Measurements from ENCODE around the gene ASTN2. TPM values are rescaled to one million over a fixed set of nuclear protein-coding genes. Genes with fewer than 3 reads are reported as not detected.

Gene ASTN2
- total and polyA plus RNA-seq, 4 donors: 0.57 to 2.9 (median 1.4) TPM

DNA sequence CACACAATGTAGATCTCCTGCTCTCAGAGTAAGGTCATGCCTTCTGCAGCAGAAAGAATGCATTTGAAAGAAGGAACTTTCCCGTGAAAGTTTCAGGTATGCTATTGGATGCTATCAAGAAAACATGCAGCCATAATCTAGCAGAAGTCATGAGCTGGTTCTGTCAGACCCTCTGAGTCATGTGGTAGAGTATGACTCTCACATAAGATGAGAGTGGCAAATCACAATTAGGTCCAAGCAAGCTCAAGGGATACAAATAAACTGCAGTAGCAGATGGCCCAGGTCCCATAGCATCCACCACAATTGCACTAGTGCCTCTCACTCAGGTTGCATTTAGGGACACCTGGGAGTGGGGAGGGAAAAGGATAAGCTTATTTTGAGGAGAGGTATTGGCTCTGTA lies 292.8 kb downstream of the ASTN2 start:
- no peak overlapping the region for H3K9ac ChIP-seq (ENCODE audit: low read depth in 1 of 2, low read length in 2 of 2)
- H3K4me3 ChIP-seq (ENCODE audit: low read depth in 1 of 3, low read length in 3 of 3): no peak overlapping the region
- TF ChIP-seq, protein P1, sequence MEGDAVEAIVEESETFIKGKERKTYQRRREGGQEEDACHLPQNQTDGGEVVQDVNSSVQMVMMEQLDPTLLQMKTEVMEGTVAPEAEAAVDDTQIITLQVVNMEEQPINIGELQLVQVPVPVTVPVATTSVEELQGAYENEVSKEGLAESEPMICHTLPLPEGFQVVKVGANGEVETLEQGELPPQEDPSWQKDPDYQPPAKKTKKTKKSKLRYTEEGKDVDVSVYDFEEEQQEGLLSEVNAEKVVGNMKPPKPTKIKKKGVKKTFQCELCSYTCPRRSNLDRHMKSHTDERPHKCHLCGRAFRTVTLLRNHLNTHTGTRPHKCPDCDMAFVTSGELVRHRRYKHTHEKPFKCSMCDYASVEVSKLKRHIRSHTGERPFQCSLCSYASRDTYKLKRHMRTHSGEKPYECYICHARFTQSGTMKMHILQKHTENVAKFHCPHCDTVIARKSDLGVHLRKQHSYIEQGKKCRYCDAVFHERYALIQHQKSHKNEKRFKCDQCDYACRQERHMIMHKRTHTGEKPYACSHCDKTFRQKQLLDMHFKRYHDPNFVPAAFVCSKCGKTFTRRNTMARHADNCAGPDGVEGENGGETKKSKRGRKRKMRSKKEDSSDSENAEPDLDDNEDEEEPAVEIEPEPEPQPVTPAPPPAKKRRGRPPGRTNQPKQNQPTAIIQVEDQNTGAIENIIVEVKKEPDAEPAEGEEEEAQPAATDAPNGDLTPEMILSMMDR (IDR thresholded peaks at IDR 0.05; ENCODE audit: low read depth, low read length, missing input control): no peak
- TF ChIP-seq HNF4A (conservative IDR thresholded peaks at IDR 0.05): no peak
- no peak for TF ChIP-seq FOXA2 (IDR thresholded peaks at IDR 0.05)
- TF ChIP-seq, protein P2, sequence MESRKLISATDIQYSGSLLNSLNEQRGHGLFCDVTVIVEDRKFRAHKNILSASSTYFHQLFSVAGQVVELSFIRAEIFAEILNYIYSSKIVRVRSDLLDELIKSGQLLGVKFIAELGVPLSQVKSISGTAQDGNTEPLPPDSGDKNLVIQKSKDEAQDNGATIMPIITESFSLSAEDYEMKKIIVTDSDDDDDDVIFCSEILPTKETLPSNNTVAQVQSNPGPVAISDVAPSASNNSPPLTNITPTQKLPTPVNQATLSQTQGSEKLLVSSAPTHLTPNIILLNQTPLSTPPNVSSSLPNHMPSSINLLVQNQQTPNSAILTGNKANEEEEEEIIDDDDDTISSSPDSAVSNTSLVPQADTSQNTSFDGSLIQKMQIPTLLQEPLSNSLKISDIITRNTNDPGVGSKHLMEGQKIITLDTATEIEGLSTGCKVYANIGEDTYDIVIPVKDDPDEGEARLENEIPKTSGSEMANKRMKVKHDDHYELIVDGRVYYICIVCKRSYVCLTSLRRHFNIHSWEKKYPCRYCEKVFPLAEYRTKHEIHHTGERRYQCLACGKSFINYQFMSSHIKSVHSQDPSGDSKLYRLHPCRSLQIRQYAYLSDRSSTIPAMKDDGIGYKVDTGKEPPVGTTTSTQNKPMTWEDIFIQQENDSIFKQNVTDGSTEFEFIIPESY (IDR thresholded peaks at IDR 0.05): no peak
- no peak for TF ChIP-seq FOXA1 (IDR thresholded peaks at IDR 0.05)
- TF ChIP-seq YY1 (IDR thresholded peaks at IDR 0.05): no peak
- TF ChIP-seq EGR1 (IDR thresholded peaks at IDR 0.05; ENCODE audit: low read depth in 2 of 2): no peak
- no peak for TF ChIP-seq RAD21 (IDR thresholded peaks at IDR 0.05)
- TF ChIP-seq, protein P3, sequence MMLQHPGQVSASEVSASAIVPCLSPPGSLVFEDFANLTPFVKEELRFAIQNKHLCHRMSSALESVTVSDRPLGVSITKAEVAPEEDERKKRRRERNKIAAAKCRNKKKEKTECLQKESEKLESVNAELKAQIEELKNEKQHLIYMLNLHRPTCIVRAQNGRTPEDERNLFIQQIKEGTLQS (IDR thresholded peaks at IDR 0.05): no peak
- no peak for TF ChIP-seq HNF4G (IDR thresholded peaks at IDR 0.05)
- no peak for TF ChIP-seq TAF1 (conservative IDR thresholded peaks at IDR 0.05)
- TF ChIP-seq SP1 (IDR thresholded peaks at IDR 0.05): no peak
- TF ChIP-seq RXRA (IDR thresholded peaks at IDR 0.05): no peak
- H3K4me1 ChIP-seq (ENCODE audit: control insufficient read depth in 4 of 4, insufficient read depth in 4 of 4, low read length in 3 of 4): no peaks in the 10 kb centered on the region
- no peaks in the 10 kb centered on the region for H3K36me3 ChIP-seq (ENCODE audit: control insufficient read depth in 4 of 4, insufficient read depth in 3 of 4, low read depth in 1 of 4, low read length in 3 of 4)
- DNase-seq (ENCODE audit: low spot score): no peak
- 79% methylated on average over 1 of the region's 1 CpG for WGBS
- peaks cover 0 to 2% (median 0%) of the 10 kb centered on the region in 4 donors for H3K27me3 ChIP-seq (ENCODE audit: control insufficient read depth in 4 of 4, insufficient read depth in 4 of 4, low read length in 3 of 4)
- no peaks in the 10 kb centered on the region for H3K9me3 ChIP-seq (ENCODE audit: control insufficient read depth in 4 of 4, low read length in 3 of 4)
- no peak overlapping the region for H3K27ac ChIP-seq (ENCODE audit: low read depth in 1 of 2, low read length in 2 of 2)

DNA sequence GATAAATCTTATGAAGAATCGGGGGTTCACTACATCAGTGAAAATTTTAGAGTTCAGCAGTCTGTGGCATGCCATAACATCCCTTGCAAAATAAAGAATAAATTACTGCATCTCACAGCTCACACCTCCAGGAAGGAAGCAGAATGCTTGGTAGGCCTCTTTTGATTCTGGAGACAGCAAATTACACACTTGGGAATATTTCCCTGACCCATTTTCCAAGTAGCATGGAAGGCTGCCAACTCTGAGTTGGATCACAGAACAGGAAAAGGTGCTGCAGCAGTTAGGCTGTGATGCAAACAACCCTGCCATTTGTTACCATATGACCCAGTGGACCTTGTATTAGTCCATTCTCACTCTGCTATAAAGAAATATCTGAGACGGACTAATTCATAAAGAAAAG lies 293.5 kb downstream of the ASTN2 start:
- DNase-seq (ENCODE audit: low spot score): no peak
- 90% methylated on average over 2 of the region's 2 CpGs for WGBS
- H3K27me3 ChIP-seq (ENCODE audit: control insufficient read depth in 4 of 4, insufficient read depth in 4 of 4, low read length in 3 of 4): peaks cover 0 to 2% (median 0%) of the 10 kb centered on the region in 4 donors

More for the DNA sequence above, 293.5 kb downstream of the ASTN2 start:
- H3K9ac ChIP-seq (ENCODE audit: low read depth in 1 of 2, low read length in 2 of 2): no peak overlapping the region
- H3K4me3 ChIP-seq (ENCODE audit: low read depth in 1 of 3, low read length in 3 of 3): no peak overlapping the region
- no peaks in the 10 kb centered on the region for H3K4me1 ChIP-seq (ENCODE audit: control insufficient read depth in 4 of 4, insufficient read depth in 4 of 4, low read length in 3 of 4)
- H3K9me3 ChIP-seq (ENCODE audit: control insufficient read depth in 4 of 4, low read length in 3 of 4): no peaks in the 10 kb centered on the region
- no peak for TF ChIP-seq FOXA2 (IDR thresholded peaks at IDR 0.05)
- TF ChIP-seq, protein P2 (IDR thresholded peaks at IDR 0.05): no peak
- TF ChIP-seq YY1 (IDR thresholded peaks at IDR 0.05): no peak
- TF ChIP-seq EGR1 (IDR thresholded peaks at IDR 0.05; ENCODE audit: low read depth in 2 of 2): no peak
- TF ChIP-seq, protein P3 (IDR thresholded peaks at IDR 0.05): no peak
- TF ChIP-seq HNF4G (IDR thresholded peaks at IDR 0.05): no peak
- no peak for TF ChIP-seq TAF1 (conservative IDR thresholded peaks at IDR 0.05)
- no peak for TF ChIP-seq GABPA (IDR thresholded peaks at IDR 0.05 in 1 of 2, conservative IDR thresholded peaks at IDR 0.05 in 1 of 2)
- no peak for TF ChIP-seq REST (IDR thresholded peaks at IDR 0.05)
- TF ChIP-seq NR2F2 (IDR thresholded peaks at IDR 0.05): no peak
- TF ChIP-seq, protein P1 (IDR thresholded peaks at IDR 0.05; ENCODE audit: low read depth, low read length, missing input control): no peak
- no peak for TF ChIP-seq MAX (IDR thresholded peaks at IDR 0.05)
- no peak for TF ChIP-seq RAD21 (IDR thresholded peaks at IDR 0.05)
- TF ChIP-seq SP1 (IDR thresholded peaks at IDR 0.05): no peak
- no peaks in the 10 kb centered on the region for H3K36me3 ChIP-seq (ENCODE audit: control insufficient read depth in 4 of 4, insufficient read depth in 3 of 4, low read depth in 1 of 4, low read length in 3 of 4)
- H3K27ac ChIP-seq (ENCODE audit: low read depth in 1 of 2, low read length in 2 of 2): no peak overlapping the region

All from liver (tissue), 9 donors.